ENCODE data around the gene SNAI3. TPM values are rescaled to one million over a fixed set of nuclear protein-coding genes. Genes with fewer than 3 reads are reported as not detected.

The SNAI3 gene
- total RNA-seq (1 to 10 TPM; 2.2 to 2.8 TPM), polyA plus RNA-seq (13.5 TPM)

DNA sequence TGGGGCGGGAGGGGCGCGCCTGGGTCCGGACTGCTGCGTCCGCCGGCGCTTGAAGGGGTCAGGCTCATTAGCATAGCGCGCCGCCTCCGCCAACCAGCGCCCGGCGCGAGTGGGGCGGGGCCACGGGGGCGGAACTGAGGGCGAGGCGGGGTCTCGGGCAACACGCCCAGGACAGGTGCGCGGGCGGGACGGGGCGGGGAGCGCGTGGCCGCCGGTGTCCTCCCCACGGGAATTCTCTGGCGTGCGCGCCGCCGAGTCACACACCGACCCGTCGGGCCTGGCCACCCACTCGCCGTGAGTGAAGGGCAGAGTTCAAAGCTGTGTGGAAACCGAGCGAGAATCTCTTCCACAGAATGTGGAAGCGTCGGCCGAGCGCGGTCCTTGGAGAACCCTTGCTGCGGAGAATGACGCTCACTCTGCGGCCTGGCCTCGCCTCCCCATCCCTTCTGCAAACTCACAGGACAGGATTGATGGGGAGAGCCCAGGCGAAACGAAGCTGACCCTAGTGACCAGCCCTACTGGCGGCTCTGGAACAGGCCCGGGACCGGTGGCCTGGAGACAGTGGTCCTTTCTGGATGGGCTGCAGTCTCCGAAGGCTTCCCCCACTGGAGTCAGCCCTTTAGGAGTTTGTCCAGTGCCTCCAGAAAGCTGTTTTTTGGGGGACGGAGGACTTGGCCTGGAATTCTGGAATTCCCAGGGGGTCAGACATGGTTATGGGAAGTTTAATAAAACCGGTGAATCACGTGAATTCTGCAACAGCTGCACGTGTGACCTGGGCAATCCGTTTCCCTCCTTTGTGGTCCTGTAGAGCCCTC lies at the start of gene SNAI3:
Gene SNAI3 (minus strand): TSS at position 69 of the 815 bp plus-strand sequence. CDS start 101 bp downstream, outside the sequence.
- no peaks in the 10 kb centered on the region for H3K27me3 Mint-ChIP-seq
- H3K4me1 Mint-ChIP-seq, result peaks cover 31 to 69% (median 35%) of the 10 kb centered on the region in 3 donors
- no peaks in the 10 kb centered on the region for H3K27me3 ChIP-seq (ENCODE audit: insufficient read depth, low read length, poor library complexity, severe bottlenecking)
- H3K4me1 ChIP-seq (ENCODE audit: insufficient read depth, low read length), result peaks cover 60% of the 10 kb centered on the region
- ChIA-PET POLR2A (interaction anchor here (0.6 to 1.2 kb wide), 6 partner anchors 14 to 92 kb away, joined by 3 to 5 read pairs (median 3); no protein-coding TSS in a partner anchor), CTCF (interaction anchor here (1.2 to 2.2 kb wide), 6 partner anchors 9 to 116 kb away, joined by 3 to 26 read pairs (median 4); partner anchors contain the start of gene ZC3H18)
- H3K9me3 Mint-ChIP-seq, result no peaks in the 10 kb centered on the region
- peak within 1 kb of the TSS; percentile 31 to 98 (median 75) for H3K27ac Mint-ChIP-seq
- H3K27ac ChIP-seq (ENCODE audit: low read depth, low read length), result peak within 1 kb of the TSS; percentile 70
- peak; percentile 76 to 89 (median 83) for DNase-seq
- H3K9me3 ChIP-seq (ENCODE audit: low read length), result no peaks in the 10 kb centered on the region
- peak within 1 kb of the TSS; percentile 81 for H3K4me3 ChIP-seq (ENCODE audit: low read length)
- H3K36me3 Mint-ChIP-seq, result peaks cover 0 to 4% (median 0%) of the 10 kb centered on the region in 3 donors
- no peaks in the 10 kb centered on the region for H3K36me3 ChIP-seq (ENCODE audit: insufficient read depth, low read length)
- H3K4me3 Mint-ChIP-seq, result peak within 1 kb of the TSS; percentile 80 to 94 (median 84)

DNA sequence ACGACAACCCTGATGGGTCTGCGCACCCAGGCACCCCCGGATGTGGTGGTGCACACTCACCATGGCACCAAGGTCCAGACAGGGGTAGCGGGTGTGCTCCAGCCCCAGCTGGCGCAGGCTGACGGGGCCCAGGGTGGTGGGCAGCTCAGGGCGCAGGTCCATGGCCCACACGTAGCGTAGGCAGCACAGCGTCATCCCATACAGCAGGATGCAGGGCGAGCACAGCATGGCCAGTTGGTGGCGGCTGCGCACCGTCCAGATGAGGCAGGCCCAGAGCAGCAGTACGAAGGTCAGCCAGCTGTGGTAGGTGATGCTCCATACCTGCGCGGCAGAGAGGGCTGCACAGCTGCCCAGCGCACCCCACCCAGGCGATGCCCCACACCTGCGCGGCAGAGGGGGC lies 49.8 kb upstream of the SNAI3 start:
- ChIA-PET POLR2A (no interaction called here), CTCF (interaction anchor here (1.2 to 4.1 kb wide), 7 partner anchors 11 to 431 kb away, joined by 3 to 43 read pairs (median 23); partner anchors contain the start of genes APRT, GALNS and TRAPPC2L)
- DNase-seq, result no peak
- Mint-ChIP-seq H3K27me3 (no peaks in the 10 kb centered on the region), H3K27ac (no peak overlapping the region), H3K4me3 (no peak overlapping the region), H3K4me1 (peaks cover 0 to 8% (median 2%) of the 10 kb centered on the region in 3 donors), H3K36me3 (peaks cover 0 to 50% (median 0%) of the 10 kb centered on the region in 3 donors), H3K9me3 (no peaks in the 10 kb centered on the region)
- H3K4me1 ChIP-seq (ENCODE audit: insufficient read depth, low read length), result peaks cover 10% of the 10 kb centered on the region
- H3K27ac ChIP-seq (ENCODE audit: low read depth, low read length), result no peak overlapping the region
- H3K27me3 ChIP-seq (ENCODE audit: insufficient read depth, low read length, poor library complexity, severe bottlenecking), result no peaks in the 10 kb centered on the region
- no peak overlapping the region for H3K4me3 ChIP-seq (ENCODE audit: low read length)
- peaks cover 7% of the 10 kb centered on the region for H3K36me3 ChIP-seq (ENCODE audit: insufficient read depth, low read length)
- H3K9me3 ChIP-seq (ENCODE audit: low read length), result no peaks in the 10 kb centered on the region

DNA sequence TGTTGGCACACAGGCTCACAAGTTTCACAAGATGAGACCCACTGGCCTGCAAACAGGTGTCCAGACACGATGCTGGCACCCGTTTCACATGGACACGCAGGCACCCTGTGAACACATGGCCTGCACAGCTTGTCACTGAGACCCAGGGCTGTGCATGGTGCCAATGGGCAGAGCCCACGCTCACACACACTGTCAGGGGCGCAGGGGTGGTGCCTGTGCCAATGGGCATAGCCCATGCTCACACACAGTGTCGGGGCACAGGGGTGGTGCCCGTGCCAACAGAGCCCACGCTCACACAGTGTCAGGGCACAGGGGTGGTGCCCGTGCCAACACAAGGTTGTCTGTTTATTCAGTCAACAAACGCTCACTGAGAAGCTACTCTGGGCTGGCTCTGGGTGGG lies 49.3 kb upstream of the SNAI3 start:
- Mint-ChIP-seq H3K36me3 (peaks cover 0 to 52% (median 0%) of the 10 kb centered on the region in 3 donors), H3K9me3 (no peaks in the 10 kb centered on the region), H3K4me3 (no peak overlapping the region), H3K4me1 (peaks cover 0 to 8% (median 2%) of the 10 kb centered on the region in 3 donors), H3K27ac (no peak overlapping the region), H3K27me3 (no peaks in the 10 kb centered on the region)
- no peak for DNase-seq
- ChIA-PET CTCF (interaction anchor here (2.4 to 4.1 kb wide), 4 partner anchors 11 to 122 kb away, joined by 23 to 43 read pairs (median 32); partner anchors contain the start of genes APRT, GALNS and TRAPPC2L), POLR2A (no interaction called here)
- Histone ChIP-seq H3K4me1 (ENCODE audit: insufficient read depth, low read length) (peaks cover 10% of the 10 kb centered on the region), H3K36me3 (ENCODE audit: insufficient read depth, low read length) (peaks cover 10% of the 10 kb centered on the region), H3K27ac (ENCODE audit: low read depth, low read length) (no peak overlapping the region), H3K9me3 (ENCODE audit: low read length) (no peaks in the 10 kb centered on the region), H3K4me3 (ENCODE audit: low read length) (no peak overlapping the region), H3K27me3 (ENCODE audit: insufficient read depth, low read length, poor library complexity, severe bottlenecking) (no peaks in the 10 kb centered on the region)

DNA sequence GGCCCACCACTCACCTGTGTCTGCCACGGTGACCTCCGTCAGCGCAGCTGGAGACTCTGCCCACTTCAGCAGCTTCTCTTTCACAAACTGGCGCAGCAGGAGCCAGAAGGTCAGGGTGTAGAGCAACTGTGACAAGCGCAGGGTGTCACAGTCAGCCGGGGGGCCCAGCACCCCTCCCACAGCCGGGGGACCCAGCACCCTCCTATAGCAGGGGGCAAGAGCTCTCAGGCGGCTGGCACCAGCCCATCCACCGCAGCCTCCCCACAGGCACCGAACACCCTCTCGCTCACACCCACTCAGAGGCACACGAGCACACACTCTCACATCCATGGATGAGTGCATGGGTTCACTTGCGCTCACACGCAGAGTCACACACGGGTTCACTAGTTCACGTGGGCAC lies 48.8 kb upstream of the SNAI3 start:
- Histone ChIP-seq H3K4me1 (ENCODE audit: insufficient read depth, low read length) (peaks cover 10% of the 10 kb centered on the region), H3K27me3 (ENCODE audit: insufficient read depth, low read length, poor library complexity, severe bottlenecking) (no peaks in the 10 kb centered on the region), H3K36me3 (ENCODE audit: insufficient read depth, low read length) (peaks cover 10% of the 10 kb centered on the region), H3K4me3 (ENCODE audit: low read length) (no peak overlapping the region), H3K9me3 (ENCODE audit: low read length) (no peaks in the 10 kb centered on the region), H3K27ac (ENCODE audit: low read depth, low read length) (no peak overlapping the region)
- Mint-ChIP-seq H3K4me3 (no peak overlapping the region), H3K27me3 (no peaks in the 10 kb centered on the region), H3K36me3 (peaks cover 0 to 52% (median 0%) of the 10 kb centered on the region in 3 donors), H3K4me1 (peaks cover 0 to 8% (median 2%) of the 10 kb centered on the region in 3 donors), H3K9me3 (no peaks in the 10 kb centered on the region), H3K27ac (no peak overlapping the region)
- CTCF ChIA-PET, result interaction anchor here (3.0 to 4.1 kb wide), 2 partner anchors 11 to 123 kb away, joined by 33 to 43 read pairs; partner anchors contain the start of genes GALNS and TRAPPC2L
- POLR2A ChIA-PET, result no interaction called here
- no peak for DNase-seq

DNA sequence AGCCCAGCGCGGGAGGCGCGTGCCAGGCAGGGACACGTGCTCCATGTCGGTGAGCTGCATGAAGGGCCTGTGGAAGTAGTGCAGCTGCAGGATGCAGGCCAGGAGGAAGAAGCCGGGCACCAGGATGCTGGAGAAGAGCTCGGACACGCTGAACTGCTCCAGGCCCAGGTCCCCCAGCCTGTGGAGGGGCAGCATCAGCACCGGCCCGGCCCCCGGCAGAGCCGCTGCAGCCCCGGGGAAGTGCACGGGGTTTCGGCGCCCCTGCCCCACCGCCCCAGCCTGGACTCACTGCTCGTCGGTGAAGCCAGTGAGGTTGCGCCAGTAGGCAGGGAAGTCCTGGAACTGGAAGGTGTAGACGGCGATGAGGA lies 48.0 kb upstream of the SNAI3 start:
- H3K9me3 ChIP-seq (ENCODE audit: low read length), result no peaks in the 10 kb centered on the region
- H3K27ac ChIP-seq (ENCODE audit: low read depth, low read length), result no peak overlapping the region
- peaks cover 10% of the 10 kb centered on the region for H3K36me3 ChIP-seq (ENCODE audit: insufficient read depth, low read length)
- no peak overlapping the region for H3K4me3 Mint-ChIP-seq
- H3K9me3 Mint-ChIP-seq, result no peaks in the 10 kb centered on the region
- no peaks in the 10 kb centered on the region for H3K27me3 ChIP-seq (ENCODE audit: insufficient read depth, low read length, poor library complexity, severe bottlenecking)
- ChIA-PET CTCF (interaction anchor here (4.1 kb wide), 1 partner anchor 12 kb away, joined by 33 read pairs; no protein-coding TSS in a partner anchor), POLR2A (no interaction called here)
- H3K4me1 ChIP-seq (ENCODE audit: insufficient read depth, low read length), result peaks cover 10% of the 10 kb centered on the region
- H3K27me3 Mint-ChIP-seq, result no peaks in the 10 kb centered on the region
- no peak overlapping the region for H3K4me3 ChIP-seq (ENCODE audit: low read length)
- H3K4me1 Mint-ChIP-seq, result peaks cover 0 to 8% (median 2%) of the 10 kb centered on the region in 3 donors
- no peak for DNase-seq
- no peak overlapping the region for H3K27ac Mint-ChIP-seq
- peaks cover 0 to 53% (median 2%) of the 10 kb centered on the region in 3 donors for H3K36me3 Mint-ChIP-seq

DNA sequence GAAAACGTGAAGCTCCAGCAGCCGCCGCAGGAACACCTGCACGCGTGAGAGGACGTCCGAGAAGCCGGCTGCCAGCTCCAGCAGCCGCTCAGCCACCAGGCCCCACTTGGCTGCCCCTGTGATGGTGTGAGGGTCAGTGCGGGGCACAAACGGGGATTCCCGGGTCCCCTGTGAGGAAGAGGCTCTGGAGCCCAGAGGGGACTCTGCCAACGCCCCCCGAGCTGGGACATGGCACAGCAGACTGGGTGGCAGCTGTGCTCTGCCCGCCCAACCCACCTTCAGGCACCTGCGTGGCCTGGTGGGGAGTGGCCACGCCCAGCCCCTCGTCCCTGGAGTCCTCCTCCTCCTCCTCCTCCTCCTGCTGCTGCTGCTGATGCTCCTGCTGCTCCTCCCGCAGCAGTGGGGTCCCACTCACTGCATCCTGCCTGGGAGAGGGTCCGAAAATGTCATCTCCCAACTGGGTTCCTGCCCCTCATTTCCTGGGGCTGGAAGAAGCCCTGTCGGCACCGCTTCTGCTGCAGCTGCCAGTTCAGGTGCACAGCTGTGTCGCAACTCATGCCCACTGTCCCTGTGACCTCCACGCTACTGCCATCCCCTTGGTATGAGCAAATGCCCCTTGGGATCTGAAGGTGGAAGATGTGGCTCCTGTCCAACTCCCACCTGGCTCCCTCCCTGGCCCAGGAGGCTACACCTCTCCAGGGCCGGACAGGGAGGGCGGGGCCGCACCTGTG lies 47.5 kb upstream of the SNAI3 start:
- no peaks in the 10 kb centered on the region for H3K9me3 Mint-ChIP-seq
- POLR2A ChIA-PET, result no interaction called here

DNA sequence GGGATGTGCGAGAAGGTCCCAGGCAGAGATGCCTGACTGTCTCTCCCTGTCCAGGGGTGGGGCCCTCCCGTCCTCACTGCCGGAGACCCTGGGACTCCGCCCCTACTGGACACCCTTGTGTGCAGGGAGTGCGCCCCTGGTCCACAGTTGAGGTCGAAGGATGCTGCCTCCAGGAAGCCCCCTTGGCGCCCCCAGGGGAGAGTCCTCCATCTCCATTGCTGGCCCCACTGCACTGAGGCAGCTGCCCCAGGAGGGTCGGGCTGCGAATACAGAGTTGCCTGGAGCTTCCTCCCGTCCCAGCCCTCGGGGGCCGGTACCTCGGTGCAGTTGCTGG lies 46.6 kb upstream of the SNAI3 start:
- Histone ChIP-seq H3K36me3 (ENCODE audit: insufficient read depth, low read length) (peaks cover 11% of the 10 kb centered on the region), H3K4me1 (ENCODE audit: insufficient read depth, low read length) (peaks cover 9% of the 10 kb centered on the region), H3K4me3 (ENCODE audit: low read length) (no peak overlapping the region), H3K27me3 (ENCODE audit: insufficient read depth, low read length, poor library complexity, severe bottlenecking) (no peaks in the 10 kb centered on the region), H3K9me3 (ENCODE audit: low read length) (no peaks in the 10 kb centered on the region), H3K27ac (ENCODE audit: low read depth, low read length) (no peak overlapping the region)
- Mint-ChIP-seq H3K4me3 (no peak overlapping the region), H3K9me3 (no peaks in the 10 kb centered on the region), H3K27ac (peak overlapping the region in 1 of 8 donors; percentile 50), H3K4me1 (peaks cover 0 to 4% (median 2%) of the 10 kb centered on the region in 3 donors), H3K36me3 (peaks cover 0 to 49% (median 2%) of the 10 kb centered on the region in 3 donors), H3K27me3 (no peaks in the 10 kb centered on the region)
- CTCF ChIA-PET, result no interaction called here
- DNase-seq, result no peak
- POLR2A ChIA-PET, result no interaction called here

More for the DNA sequence above, 47.5 kb upstream of the SNAI3 start:
- H3K36me3 Mint-ChIP-seq, result peaks cover 0 to 50% (median 2%) of the 10 kb centered on the region in 3 donors
- no peak overlapping the region for H3K27ac Mint-ChIP-seq
- Histone ChIP-seq H3K27me3 (ENCODE audit: insufficient read depth, low read length, poor library complexity, severe bottlenecking) (no peaks in the 10 kb centered on the region), H3K36me3 (ENCODE audit: insufficient read depth, low read length) (peaks cover 10% of the 10 kb centered on the region), H3K4me1 (ENCODE audit: insufficient read depth, low read length) (peaks cover 10% of the 10 kb centered on the region), H3K4me3 (ENCODE audit: low read length) (no peak overlapping the region), H3K27ac (ENCODE audit: low read depth, low read length) (no peak overlapping the region), H3K9me3 (ENCODE audit: low read length) (no peaks in the 10 kb centered on the region)
- H3K4me1 Mint-ChIP-seq, result peaks cover 0 to 7% (median 2%) of the 10 kb centered on the region in 3 donors
- no peaks in the 10 kb centered on the region for H3K27me3 Mint-ChIP-seq
- CTCF ChIA-PET, result no interaction called here
- no peak for DNase-seq
- no peak overlapping the region for H3K4me3 Mint-ChIP-seq
